ENCODE results near the gene ELAPOR1.

Gene ELAPOR1

GRCh38 chr1:109113590-109114341 lies at the start of gene ELAPOR1:
TSS of gene ELAPOR1 (plus strand) at chr1:109114115. CDS start at chr1:109114184, 69 bp downstream.
- peak within 1 kb of the TSS; percentile 77 for H3K4me3 ChIP-seq (ENCODE audit: low read depth, low read length)
- peaks cover 28% of the 10 kb centered on the region for H3K27me3 ChIP-seq (ENCODE audit: insufficient read depth, low read length)
- no peak within 1 kb of the TSS for H3K27ac ChIP-seq (ENCODE audit: low read depth, low read length)
- no peaks in the 10 kb centered on the region for H3K36me3 ChIP-seq (ENCODE audit: insufficient read depth, low read length)
- H3K4me1 ChIP-seq (ENCODE audit: control insufficient read depth, insufficient read depth, low read length, unreplicated experiment): peaks cover 12% of the 10 kb centered on the region
- H3K79me2 ChIP-seq (ENCODE audit: control insufficient read depth, insufficient read depth, low read length, unreplicated experiment): no peaks in the 10 kb centered on the region
- peak within 1 kb of the TSS; percentile 27 for H2AFZ ChIP-seq (ENCODE audit: low read length, unreplicated experiment)

GRCh38 chr1:109065137-109065536 lies 48.8 kb upstream of the ELAPOR1 start:
- Histone ChIP-seq H3K79me2 (ENCODE audit: control insufficient read depth, insufficient read depth, low read length, unreplicated experiment) (peaks cover 30% of the 10 kb centered on the region), H3K4me1 (ENCODE audit: control insufficient read depth, insufficient read depth, low read length, unreplicated experiment) (no peaks in the 10 kb centered on the region)

GRCh38 chr1:109067883-109068282 lies 46.0 kb upstream of the ELAPOR1 start:
- Histone ChIP-seq H3K27me3 (ENCODE audit: insufficient read depth, low read length) (no peaks in the 10 kb centered on the region), H3K36me3 (ENCODE audit: insufficient read depth, low read length) (peaks cover 19% of the 10 kb centered on the region)

More at GRCh38 chr1:109065137-109065536, 48.8 kb upstream of the ELAPOR1 start:
- Histone ChIP-seq H3K4me3 (ENCODE audit: low read depth, low read length) (no peak overlapping the region), H3K27me3 (ENCODE audit: insufficient read depth, low read length) (no peaks in the 10 kb centered on the region), H3K36me3 (ENCODE audit: insufficient read depth, low read length) (peaks cover 14% of the 10 kb centered on the region), H2AFZ (ENCODE audit: low read length, unreplicated experiment) (no peak overlapping the region), H3K27ac (ENCODE audit: low read depth, low read length) (no peak overlapping the region)

GRCh38 chr1:109069294-109069693 lies 44.6 kb upstream of the ELAPOR1 start:
- Histone ChIP-seq H3K4me3 (ENCODE audit: low read depth, low read length) (no peak overlapping the region), H3K79me2 (ENCODE audit: control insufficient read depth, insufficient read depth, low read length, unreplicated experiment) (peaks cover 57% of the 10 kb centered on the region), H3K4me1 (ENCODE audit: control insufficient read depth, insufficient read depth, low read length, unreplicated experiment) (no peaks in the 10 kb centered on the region)

More at GRCh38 chr1:109067883-109068282, 46.0 kb upstream of the ELAPOR1 start:
- H3K4me3 ChIP-seq (ENCODE audit: low read depth, low read length): no peak overlapping the region
- peaks cover 47% of the 10 kb centered on the region for H3K79me2 ChIP-seq (ENCODE audit: control insufficient read depth, insufficient read depth, low read length, unreplicated experiment)
- no peak overlapping the region for H3K27ac ChIP-seq (ENCODE audit: low read depth, low read length)
- H3K4me1 ChIP-seq (ENCODE audit: control insufficient read depth, insufficient read depth, low read length, unreplicated experiment): no peaks in the 10 kb centered on the region
- no peak overlapping the region for H2AFZ ChIP-seq (ENCODE audit: low read length, unreplicated experiment)

GRCh38 chr1:109075531-109076490 lies 38.1 kb upstream of the ELAPOR1 start, which contains the start of gene TAF13:
TSS of gene TAF13 (minus strand) at chr1:109076003. CDS start at chr1:109075947, 56 bp downstream.
- peaks cover 4% of the 10 kb centered on the region for H3K4me1 ChIP-seq (ENCODE audit: control insufficient read depth, insufficient read depth, low read length, unreplicated experiment)
- H3K4me3 ChIP-seq (ENCODE audit: low read depth, low read length): peak within 1 kb of the TSS; percentile 88
- H3K36me3 ChIP-seq (ENCODE audit: insufficient read depth, low read length): 0 out of 2 replicates have a peak, but pooled peaks cover 1% of the 10 kb centered on the region
- H3K79me2 ChIP-seq (ENCODE audit: control insufficient read depth, insufficient read depth, low read length, unreplicated experiment): peaks cover 36% of the 10 kb centered on the region
- peak within 1 kb of the TSS; percentile 88 for H3K27ac ChIP-seq (ENCODE audit: low read depth, low read length)
- peak within 1 kb of the TSS; percentile 59 for H2AFZ ChIP-seq (ENCODE audit: low read length, unreplicated experiment)
- no peaks in the 10 kb centered on the region for H3K27me3 ChIP-seq (ENCODE audit: insufficient read depth, low read length)

More at GRCh38 chr1:109069294-109069693, 44.6 kb upstream of the ELAPOR1 start:
- no peak overlapping the region for H3K27ac ChIP-seq (ENCODE audit: low read depth, low read length)
- H3K36me3 ChIP-seq (ENCODE audit: insufficient read depth, low read length): peaks cover 19% of the 10 kb centered on the region
- H2AFZ ChIP-seq (ENCODE audit: low read length, unreplicated experiment): no peak overlapping the region
- no peaks in the 10 kb centered on the region for H3K27me3 ChIP-seq (ENCODE audit: insufficient read depth, low read length)

GRCh38 chr1:109078317-109078716 lies 35.6 kb upstream of the ELAPOR1 start:
- Histone ChIP-seq H2AFZ (ENCODE audit: low read length, unreplicated experiment) (no peak overlapping the region), H3K27ac (ENCODE audit: low read depth, low read length) (no peak overlapping the region), H3K79me2 (ENCODE audit: control insufficient read depth, insufficient read depth, low read length, unreplicated experiment) (peaks cover 21% of the 10 kb centered on the region), H3K27me3 (ENCODE audit: insufficient read depth, low read length) (no peaks in the 10 kb centered on the region), H3K4me1 (ENCODE audit: control insufficient read depth, insufficient read depth, low read length, unreplicated experiment) (peaks cover 4% of the 10 kb centered on the region), H3K4me3 (ENCODE audit: low read depth, low read length) (no peak overlapping the region), H3K36me3 (ENCODE audit: insufficient read depth, low read length) (no peaks in the 10 kb centered on the region)

GRCh38 chr1:109079240-109079622 lies 34.7 kb upstream of the ELAPOR1 start:
- H3K79me2 ChIP-seq (ENCODE audit: control insufficient read depth, insufficient read depth, low read length, unreplicated experiment): peaks cover 14% of the 10 kb centered on the region
- H3K36me3 ChIP-seq (ENCODE audit: insufficient read depth, low read length): no peaks in the 10 kb centered on the region
- H3K4me3 ChIP-seq (ENCODE audit: low read depth, low read length): no peak overlapping the region
- no peak overlapping the region for H3K27ac ChIP-seq (ENCODE audit: low read depth, low read length)
- H3K4me1 ChIP-seq (ENCODE audit: control insufficient read depth, insufficient read depth, low read length, unreplicated experiment): peaks cover 4% of the 10 kb centered on the region
- no peaks in the 10 kb centered on the region for H3K27me3 ChIP-seq (ENCODE audit: insufficient read depth, low read length)
- no peak overlapping the region for H2AFZ ChIP-seq (ENCODE audit: low read length, unreplicated experiment)

- no peaks in the 10 kb centered on the region for H3K36me3 ChIP-seq (ENCODE audit: insufficient read depth, low read length)
- H3K27ac ChIP-seq (ENCODE audit: low read depth, low read length): no peak overlapping the region
- no peak overlapping the region for H3K4me3 ChIP-seq (ENCODE audit: low read depth, low read length)
- H2AFZ ChIP-seq (ENCODE audit: low read length, unreplicated experiment): peak overlapping the region; percentile 41
- H3K27me3 ChIP-seq (ENCODE audit: insufficient read depth, low read length): no peaks in the 10 kb centered on the region
- peaks cover 4% of the 10 kb centered on the region for H3K4me1 ChIP-seq (ENCODE audit: control insufficient read depth, insufficient read depth, low read length, unreplicated experiment)
- peaks cover 3% of the 10 kb centered on the region for H3K79me2 ChIP-seq (ENCODE audit: control insufficient read depth, insufficient read depth, low read length, unreplicated experiment)
Measured at GRCh38 chr1:109080441-109081082, 33.4 kb upstream of the ELAPOR1 start.

- Histone ChIP-seq H3K27me3 (ENCODE audit: insufficient read depth, low read length) (no peaks in the 10 kb centered on the region), H3K4me3 (ENCODE audit: low read depth, low read length) (no peak overlapping the region), H3K4me1 (ENCODE audit: control insufficient read depth, insufficient read depth, low read length, unreplicated experiment) (no peaks in the 10 kb centered on the region), H3K27ac (ENCODE audit: low read depth, low read length) (no peak overlapping the region), H3K36me3 (ENCODE audit: insufficient read depth, low read length) (no peaks in the 10 kb centered on the region), H3K79me2 (ENCODE audit: control insufficient read depth, insufficient read depth, low read length, unreplicated experiment) (no peaks in the 10 kb centered on the region), H2AFZ (ENCODE audit: low read length, unreplicated experiment) (no peak overlapping the region)
Measured at GRCh38 chr1:109083501-109083900, 30.4 kb upstream of the ELAPOR1 start.

GRCh38 chr1:109083923-109084322 lies 30.0 kb upstream of the ELAPOR1 start:
- Histone ChIP-seq H3K4me3 (ENCODE audit: low read depth, low read length) (no peak overlapping the region), H3K27ac (ENCODE audit: low read depth, low read length) (no peak overlapping the region), H3K79me2 (ENCODE audit: control insufficient read depth, insufficient read depth, low read length, unreplicated experiment) (no peaks in the 10 kb centered on the region), H2AFZ (ENCODE audit: low read length, unreplicated experiment) (no peak overlapping the region), H3K27me3 (ENCODE audit: insufficient read depth, low read length) (no peaks in the 10 kb centered on the region), H3K36me3 (ENCODE audit: insufficient read depth, low read length) (no peaks in the 10 kb centered on the region), H3K4me1 (ENCODE audit: control insufficient read depth, insufficient read depth, low read length, unreplicated experiment) (no peaks in the 10 kb centered on the region)
